AG10803 (cell line): ENCODE data around the gene DDIT4.
"Not testable (repeated sequence)": the region's sequence is repeated elsewhere in the genome, so short reads cannot be mapped to it uniquely, and the experiment has no call there.

Experiments used
- DNase-seq: peaks from one replicate; pipeline ENCODE4 v3.0.0; 2010; ENCODE audit warnings: low read depth
- H3K4me3 ChIP-seq: 2 replicates; pipeline ENCODE4 v1.5.1; 2011; ENCODE audit warnings: mild to moderate bottlenecking, low read length, control low read depth
- TF ChIP-seq, protein P1 (sequence below): conservative IDR thresholded peaks from 2 replicates; pipeline ENCODE4 v1.5.1; 2011; ENCODE audit warnings: mild to moderate bottlenecking, low read length, control low read depth, inconsistent platforms

DDIT4 gene

DNA sequence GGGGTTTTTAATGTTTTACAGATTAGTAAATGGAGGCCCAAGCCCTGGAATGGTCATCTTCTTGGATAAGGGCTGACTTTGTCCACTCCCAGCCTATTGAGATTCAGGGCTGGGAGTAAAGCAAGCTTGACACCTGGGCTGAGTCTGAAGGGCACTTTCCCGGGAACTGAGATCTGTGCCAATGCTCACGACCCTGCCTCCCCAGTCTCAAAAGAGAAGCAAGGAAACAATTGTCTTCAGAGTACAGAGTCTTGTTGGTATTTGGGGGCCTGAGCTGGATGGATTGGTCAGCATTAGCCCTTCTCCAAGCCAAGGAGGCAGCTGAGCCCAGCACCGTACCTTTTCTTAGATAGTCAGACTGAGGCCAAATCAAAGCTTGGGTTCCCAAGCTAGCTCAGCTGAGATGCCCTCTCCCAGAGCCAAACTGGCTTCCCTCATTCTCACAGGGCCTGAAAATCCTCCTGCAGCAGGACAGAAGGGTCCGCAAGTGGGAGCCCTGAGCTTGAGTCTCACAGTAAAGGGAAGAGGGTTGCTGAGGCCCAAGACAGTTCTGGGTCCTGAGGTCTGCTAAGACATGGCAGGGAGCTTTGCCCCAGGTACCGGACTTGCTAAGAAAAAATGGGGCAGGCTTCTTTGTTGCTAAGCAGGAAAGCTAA lies 3.7 kb downstream of the DDIT4 start:
- DNase-seq = peak; percentile 42
- TF ChIP-seq, protein P1, sequence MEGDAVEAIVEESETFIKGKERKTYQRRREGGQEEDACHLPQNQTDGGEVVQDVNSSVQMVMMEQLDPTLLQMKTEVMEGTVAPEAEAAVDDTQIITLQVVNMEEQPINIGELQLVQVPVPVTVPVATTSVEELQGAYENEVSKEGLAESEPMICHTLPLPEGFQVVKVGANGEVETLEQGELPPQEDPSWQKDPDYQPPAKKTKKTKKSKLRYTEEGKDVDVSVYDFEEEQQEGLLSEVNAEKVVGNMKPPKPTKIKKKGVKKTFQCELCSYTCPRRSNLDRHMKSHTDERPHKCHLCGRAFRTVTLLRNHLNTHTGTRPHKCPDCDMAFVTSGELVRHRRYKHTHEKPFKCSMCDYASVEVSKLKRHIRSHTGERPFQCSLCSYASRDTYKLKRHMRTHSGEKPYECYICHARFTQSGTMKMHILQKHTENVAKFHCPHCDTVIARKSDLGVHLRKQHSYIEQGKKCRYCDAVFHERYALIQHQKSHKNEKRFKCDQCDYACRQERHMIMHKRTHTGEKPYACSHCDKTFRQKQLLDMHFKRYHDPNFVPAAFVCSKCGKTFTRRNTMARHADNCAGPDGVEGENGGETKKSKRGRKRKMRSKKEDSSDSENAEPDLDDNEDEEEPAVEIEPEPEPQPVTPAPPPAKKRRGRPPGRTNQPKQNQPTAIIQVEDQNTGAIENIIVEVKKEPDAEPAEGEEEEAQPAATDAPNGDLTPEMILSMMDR = no peak
- H3K4me3 ChIP-seq = no peak overlapping the region

DNA sequence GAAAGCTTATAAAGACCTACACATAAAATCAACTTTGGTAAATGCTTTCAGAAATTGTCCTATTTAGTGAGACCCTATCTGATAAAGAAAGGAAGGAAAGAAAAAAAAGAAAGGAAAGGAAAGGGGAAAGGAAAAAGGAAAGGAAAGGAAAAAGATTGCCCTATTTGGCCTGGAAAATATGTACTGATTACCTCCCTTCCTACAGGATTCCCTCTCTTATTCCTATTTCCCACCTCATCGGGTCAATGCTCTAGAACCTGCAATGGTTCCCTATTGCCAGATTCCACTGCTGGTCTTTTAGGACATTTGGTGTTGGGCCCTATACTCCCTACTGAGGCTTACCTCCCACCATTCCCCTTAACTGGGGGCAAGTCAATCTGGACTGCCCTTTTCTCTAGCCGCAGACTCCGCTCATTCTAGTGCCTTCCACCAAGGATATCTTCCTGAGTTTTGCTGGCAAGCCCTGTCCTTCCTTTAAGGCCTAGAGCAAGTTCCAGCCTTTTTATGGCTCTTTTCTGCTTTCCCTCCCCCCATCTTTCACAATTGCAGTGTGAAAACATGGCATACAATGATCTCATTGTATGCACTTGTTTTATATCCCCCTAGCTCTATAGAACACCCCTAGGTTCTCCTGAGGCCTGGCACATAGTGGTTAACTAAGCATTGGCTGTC lies 4.4 kb downstream of the DDIT4 start:
- TF ChIP-seq, protein P1 = no peak
- H3K4me3 ChIP-seq = no peak overlapping the region
- no peak for DNase-seq

DNA sequence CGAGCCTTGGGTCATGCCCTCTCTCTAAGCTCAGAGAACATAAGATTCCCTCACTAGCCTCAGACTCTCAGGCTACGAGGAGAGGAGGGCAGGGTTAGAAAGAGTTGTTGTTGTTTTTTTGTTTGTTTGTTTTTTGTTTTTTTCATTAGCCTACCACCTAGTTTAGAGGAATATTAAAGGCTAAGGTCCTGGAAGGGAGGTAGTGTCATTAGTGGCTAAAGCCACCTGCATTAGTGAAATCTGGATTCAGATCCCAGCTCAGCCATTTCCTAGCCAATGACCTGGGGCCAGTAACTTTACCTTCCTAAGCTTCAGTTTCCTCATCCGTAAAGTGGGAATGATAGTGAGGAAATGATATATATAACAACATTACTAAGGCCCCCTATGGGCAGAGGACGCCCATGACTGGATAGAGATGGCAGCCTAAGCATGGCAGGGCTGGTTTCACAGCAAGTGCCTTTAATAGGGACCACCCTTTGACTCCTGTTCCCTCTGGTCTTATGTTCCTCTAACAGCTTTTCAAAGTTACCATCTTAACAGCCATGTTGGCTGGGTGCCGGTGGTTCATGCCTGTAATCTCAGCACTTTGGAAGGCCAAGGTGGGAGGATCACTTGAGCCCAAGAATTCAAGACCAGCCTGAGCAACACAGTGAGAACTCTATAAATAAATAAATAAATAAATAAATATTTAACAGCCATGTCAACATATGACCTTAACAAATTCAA lies 5.1 kb downstream of the DDIT4 start:
- TF ChIP-seq, protein P1 = no peak
- no peak for DNase-seq
- H3K4me3 ChIP-seq = no peak overlapping the region

DNA sequence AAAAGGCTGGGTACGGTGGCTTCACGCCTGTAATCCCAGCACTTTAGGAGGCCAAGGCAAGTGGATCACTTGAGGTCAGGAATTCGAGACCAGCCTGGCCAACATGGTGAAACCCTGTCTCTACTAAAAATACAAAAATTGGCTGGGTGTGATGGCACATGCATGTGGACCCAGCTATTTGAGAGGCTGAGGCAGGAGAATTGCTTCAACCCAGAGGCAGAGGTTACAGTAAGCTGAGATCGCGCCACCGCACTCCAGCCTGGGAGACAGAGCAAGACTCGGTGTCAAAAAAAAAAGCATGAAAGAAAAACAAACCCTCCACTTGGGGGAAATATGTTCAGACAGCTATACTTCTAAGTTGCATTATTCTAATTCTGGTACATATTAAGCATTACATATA lies 5.9 kb downstream of the DDIT4 start:
- H3K4me3 ChIP-seq, DNase-seq: not testable (repeated sequence)

DNA sequence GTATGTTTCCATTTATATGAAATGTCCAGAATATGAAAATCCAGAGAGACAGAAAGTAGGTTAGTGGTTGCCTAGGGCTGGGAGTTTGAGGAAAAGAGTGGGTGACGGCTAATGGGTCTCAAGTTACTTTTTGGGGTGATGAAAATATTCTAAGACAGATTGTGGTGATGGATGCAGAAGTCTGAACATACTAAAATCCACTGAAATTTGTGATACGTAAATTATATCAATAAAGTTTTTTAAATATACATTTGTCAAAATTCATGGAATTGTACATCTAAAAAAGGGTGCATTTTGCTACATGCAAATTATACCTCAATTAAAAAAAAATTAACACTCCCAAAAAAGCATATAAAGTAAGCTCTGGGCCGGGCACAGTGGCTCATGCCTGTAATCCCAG lies 9.4 kb downstream of the DDIT4 start:
- no peak for DNase-seq
- no peak overlapping the region for H3K4me3 ChIP-seq
- TF ChIP-seq, protein P1 = no peak

DNA sequence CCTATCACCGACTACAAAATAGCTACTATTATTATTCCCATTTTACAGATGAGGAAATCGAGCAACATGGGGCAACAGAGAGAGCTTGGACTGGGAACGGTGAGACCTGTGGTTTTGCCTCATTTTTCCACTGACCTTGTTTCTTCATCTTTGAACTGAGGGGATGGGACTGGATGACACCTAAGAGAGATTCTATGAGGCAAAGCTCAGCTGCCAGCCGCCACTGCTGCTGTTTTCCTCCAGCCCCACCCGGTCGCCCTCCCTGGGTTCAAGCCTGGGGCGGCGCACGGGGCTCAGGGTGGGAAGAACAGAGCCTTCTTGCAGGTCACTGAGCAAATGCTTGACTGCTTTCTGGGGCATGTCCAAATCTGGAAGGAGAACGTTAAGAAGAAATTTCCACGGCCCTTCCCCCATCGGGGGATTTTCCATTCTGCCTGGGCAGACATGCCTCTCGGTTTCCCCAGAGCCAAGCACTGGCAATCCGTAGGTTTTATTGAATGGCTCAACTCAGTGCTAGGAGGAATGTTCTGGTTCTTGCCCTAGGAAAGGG lies 12.3 kb downstream of the DDIT4 start:
- no peak for DNase-seq
- H3K4me3 ChIP-seq = no peak overlapping the region
- TF ChIP-seq, protein P1 = no peak

DNA sequence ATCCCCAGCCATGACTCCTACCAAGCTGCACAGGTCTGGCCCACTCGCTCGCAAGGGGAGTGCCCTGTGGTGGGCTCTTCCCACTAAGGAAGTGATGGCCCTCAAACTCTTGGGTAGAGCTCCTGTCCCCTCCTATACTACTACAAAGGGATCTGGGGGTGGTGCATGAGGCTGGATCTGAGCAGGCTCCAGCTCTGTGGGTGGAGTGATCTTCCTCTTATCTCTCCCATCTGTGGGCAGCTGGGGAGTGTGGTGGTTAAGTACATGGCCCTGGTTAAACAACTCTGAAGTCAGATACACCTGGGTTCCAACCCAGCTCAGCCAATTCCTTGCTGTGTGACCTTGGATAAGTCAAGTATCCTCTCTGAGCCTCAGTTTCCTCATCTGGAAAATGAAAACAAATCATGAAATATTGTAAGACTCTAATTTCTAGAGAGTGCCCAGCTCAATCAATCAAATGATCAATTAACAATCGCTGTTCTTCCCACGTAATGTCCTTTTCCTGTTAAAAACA lies 17.4 kb downstream of the DDIT4 start:
- TF ChIP-seq, protein P1 = no peak
- DNase-seq = no peak
- H3K4me3 ChIP-seq = no peak overlapping the region
